OCI-LY1 (cell line): ENCODE data around the gene ZNG1B.
"Not testable (repeated sequence)": the region's sequence is repeated elsewhere in the genome, so short reads cannot be mapped to it uniquely, and the experiment has no call there.

Source experiments
- H2AFZ ChIP-seq: fragments of 200-600 bp; sonication (generic), shearing (Covaris generic); 2 replicates; pipeline ENCODE4 v1.6.0; 2014; ENCODE audit warnings: antibody characterized with exemption, mild to moderate bottlenecking, low read length
- H3F3A ChIP-seq: fragments of 200-600 bp; sonication (generic), shearing (Covaris generic); 2 replicates; pipeline ENCODE4 v1.6.0; 2014; ENCODE audit warnings: mild to moderate bottlenecking, antibody characterized with exemption, low read length, moderate library complexity; ENCODE audit not compliant: insufficient read depth
- H3K27ac ChIP-seq: fragments of 200-600 bp; sonication (generic); 2 replicates; pipeline ENCODE4 v1.5.1; 2014; ENCODE audit warnings: low read length, mixed run types, mild to moderate bottlenecking, low read depth; ENCODE audit not compliant: poor library complexity, severe bottlenecking
- H3K27me3 ChIP-seq: fragments of 200-600 bp; sonication (generic); 2 replicates; pipeline ENCODE4 v1.6.0; 2014; ENCODE audit warnings: antibody characterized with exemption, mild to moderate bottlenecking, low read length, moderate library complexity; ENCODE audit not compliant: insufficient read depth
- H3K36me3 ChIP-seq: fragments of 200-600 bp; sonication (generic); 2 replicates; pipeline ENCODE4 v1.6.1; 2014; ENCODE audit warnings: mild to moderate bottlenecking, antibody characterized with exemption, low read length, moderate library complexity, mixed read lengths; ENCODE audit not compliant: insufficient read depth
- H3K4me1 ChIP-seq: fragments of 200-600 bp; sonication (generic); 2 replicates; pipeline ENCODE4 v1.5.1; 2014; ENCODE audit warnings: mild to moderate bottlenecking, low read length, moderate library complexity; ENCODE audit not compliant: insufficient read depth, severe bottlenecking
- H3K4me2 ChIP-seq: fragments of 200-600 bp; sonication (generic), shearing (Covaris generic); 2 replicates; pipeline ENCODE4 v1.6.1; 2014; ENCODE audit warnings: low read length
- H3K4me3 ChIP-seq: fragments of 200-600 bp; sonication (generic); 2 replicates; pipeline ENCODE4 v1.5.1; 2014; ENCODE audit warnings: low read length, low read depth, mild to moderate bottlenecking, mixed read lengths; ENCODE audit not compliant: poor library complexity, severe bottlenecking
- H3K79me2 ChIP-seq: fragments of 200-600 bp; shearing (Covaris generic); 2 replicates; pipeline ENCODE4 v1.6.1; 2016; ENCODE audit warnings: mixed run types, low read length, mixed read lengths; ENCODE audit not compliant: insufficient read depth
- H3K9ac ChIP-seq: fragments of 200-600 bp; sonication (generic), shearing (Covaris generic); 2 replicates; pipeline ENCODE4 v1.6.1; 2014; ENCODE audit warnings: mild to moderate bottlenecking, low read length, mixed read lengths
- H3K9me2 ChIP-seq: fragments of 200-600 bp; sonication (generic), shearing (Covaris generic); 2 replicates; pipeline ENCODE4 v1.6.1; 2014; ENCODE audit warnings: low read depth, mild to moderate bottlenecking, low read length, mixed read lengths
- H3K9me3 ChIP-seq: fragments of 200-600 bp; shearing (Covaris generic); 2 replicates; pipeline ENCODE4 v1.6.1; 2014; ENCODE audit warnings: low read length, mixed read lengths
- H4K20me1 ChIP-seq: fragments of 200-600 bp; sonication (generic), shearing (Covaris generic); 2 replicates; pipeline ENCODE4 v1.6.0; 2016; ENCODE audit warnings: mild to moderate bottlenecking, low read length; ENCODE audit not compliant: insufficient read depth

The ZNG1B gene

GRCh38 chr2:113465770-113466169 lies 28.3 kb downstream of the ZNG1B start:
- not testable (repeated sequence) for H3F3A ChIP-seq, H3K36me3 ChIP-seq, H3K27ac ChIP-seq

GRCh38 chr2:113476688-113477368 lies 39.3 kb downstream of the ZNG1B start:
- H3K4me3 ChIP-seq, H3K79me2 ChIP-seq, H3K9me3 ChIP-seq, H3K27ac ChIP-seq, H3K4me1 ChIP-seq, H3K27me3 ChIP-seq, H2AFZ ChIP-seq, H3F3A ChIP-seq, H3K4me2 ChIP-seq, H4K20me1 ChIP-seq, H3K9me2 ChIP-seq, H3K36me3 ChIP-seq, H3K9ac ChIP-seq: not testable (repeated sequence)

More at GRCh38 chr2:113465770-113466169, 28.3 kb downstream of the ZNG1B start:
- not testable (repeated sequence) for H3K79me2 ChIP-seq, H3K9me3 ChIP-seq, H3K27me3 ChIP-seq, H3K4me3 ChIP-seq, H2AFZ ChIP-seq, H3K9ac ChIP-seq, H3K4me2 ChIP-seq, H3K9me2 ChIP-seq, H4K20me1 ChIP-seq, H3K4me1 ChIP-seq

DNA sequence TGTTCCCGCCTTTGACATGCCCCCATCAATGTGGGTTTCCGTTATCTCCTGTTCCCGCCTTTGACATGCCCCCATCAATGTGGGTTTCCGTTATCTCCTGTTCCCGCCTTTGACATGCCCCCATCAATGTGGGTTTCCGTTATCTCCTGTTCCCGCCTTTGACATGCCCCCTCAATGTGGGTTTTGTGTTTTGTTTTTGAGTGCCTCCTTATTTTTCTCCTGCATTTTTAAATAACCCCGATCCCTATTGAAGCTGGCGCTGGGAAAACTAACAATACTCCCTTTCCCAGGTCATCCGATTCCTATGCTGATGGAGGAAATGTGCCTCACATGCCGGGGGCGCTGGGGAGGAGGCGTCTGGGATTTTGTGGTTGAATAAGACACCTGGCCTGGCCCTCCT lies 59.0 kb downstream of the ZNG1B start:
- H3K36me3 ChIP-seq, H3F3A ChIP-seq, H3K9me3 ChIP-seq, H3K4me1 ChIP-seq, H4K20me1 ChIP-seq, H3K4me2 ChIP-seq, H3K79me2 ChIP-seq, H3K27me3 ChIP-seq, H3K9ac ChIP-seq, H3K27ac ChIP-seq, H3K4me3 ChIP-seq, H3K9me2 ChIP-seq, H2AFZ ChIP-seq: not testable (repeated sequence)

DNA sequence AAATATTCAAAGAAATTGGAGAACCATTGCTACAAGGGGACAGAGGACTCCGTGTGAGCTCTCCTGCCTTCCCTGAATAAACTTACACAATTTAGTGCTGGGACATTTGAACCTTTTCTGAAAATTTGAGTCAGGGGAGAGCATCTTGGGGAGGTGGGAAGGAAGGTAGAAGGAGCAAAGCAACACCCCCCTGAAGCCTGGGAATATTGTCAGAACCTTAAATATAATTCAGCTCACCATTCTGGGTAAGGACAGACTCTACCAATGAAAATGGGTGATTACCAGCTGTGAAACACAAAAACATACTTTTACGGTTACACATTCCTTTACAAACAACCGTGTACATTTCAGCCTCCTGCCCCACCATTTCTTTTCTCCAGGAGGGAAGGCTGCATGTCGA lies 60.9 kb downstream of the ZNG1B start, which contains the start of gene FOXD4L1:
TSS of gene FOXD4L1 (plus strand) at position 301 of the 400 bp plus-strand sequence. CDS start 592 bp downstream, outside the sequence.
- not testable (repeated sequence) for H3K4me1 ChIP-seq, H2AFZ ChIP-seq, H3K27ac ChIP-seq, H3F3A ChIP-seq, H3K9ac ChIP-seq, H3K79me2 ChIP-seq, H3K36me3 ChIP-seq, H3K27me3 ChIP-seq, H4K20me1 ChIP-seq, H3K4me3 ChIP-seq, H3K4me2 ChIP-seq, H3K9me3 ChIP-seq, H3K9me2 ChIP-seq

DNA sequence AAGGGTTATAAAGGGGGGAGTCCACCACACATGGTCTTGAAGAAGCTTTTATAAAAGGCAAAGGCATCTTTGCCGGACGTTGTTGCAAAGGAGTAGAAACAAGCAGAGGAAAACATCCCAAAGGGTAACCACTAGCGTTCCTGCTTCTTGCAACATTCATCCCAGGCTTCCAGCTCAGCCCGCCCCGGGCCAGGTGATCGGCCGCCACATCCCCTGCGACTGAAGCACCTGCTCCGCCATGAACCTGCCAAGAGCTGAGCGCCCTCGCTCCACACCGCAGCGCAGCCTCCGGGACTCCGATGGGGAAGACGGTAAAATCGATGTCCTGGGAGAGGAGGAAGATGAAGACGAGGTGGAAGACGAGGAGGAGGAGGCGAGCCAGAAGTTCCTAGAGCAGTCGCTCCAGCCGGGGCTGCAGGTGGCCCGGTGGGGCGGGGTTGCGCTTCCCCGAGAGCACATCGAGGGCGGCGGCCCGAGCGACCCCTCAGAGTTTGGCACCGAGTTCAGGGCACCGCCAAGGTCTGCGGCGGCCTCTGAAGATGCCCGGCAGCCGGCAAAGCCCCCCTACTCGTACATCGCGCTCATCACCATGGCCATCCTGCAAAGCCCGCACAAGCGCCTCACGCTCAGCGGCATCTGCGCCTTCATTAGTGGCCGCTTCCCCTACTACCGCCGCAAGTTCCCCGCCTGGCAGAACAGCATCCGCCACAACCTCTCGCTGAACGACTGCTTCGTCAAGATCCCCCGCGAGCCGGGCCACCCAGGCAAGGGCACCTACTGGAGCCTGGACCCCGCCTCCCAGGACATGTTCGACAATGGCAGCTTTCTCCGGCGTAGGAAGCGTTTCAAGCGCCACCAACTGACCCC lies 61.8 kb downstream of the ZNG1B start:
- H3K9me2 ChIP-seq, H3K9ac ChIP-seq, H3K36me3 ChIP-seq, H3F3A ChIP-seq, H3K27me3 ChIP-seq, H3K4me2 ChIP-seq, H3K4me3 ChIP-seq, H3K9me3 ChIP-seq, H3K27ac ChIP-seq, H3K79me2 ChIP-seq, H2AFZ ChIP-seq, H4K20me1 ChIP-seq, H3K4me1 ChIP-seq: not testable (repeated sequence)

DNA sequence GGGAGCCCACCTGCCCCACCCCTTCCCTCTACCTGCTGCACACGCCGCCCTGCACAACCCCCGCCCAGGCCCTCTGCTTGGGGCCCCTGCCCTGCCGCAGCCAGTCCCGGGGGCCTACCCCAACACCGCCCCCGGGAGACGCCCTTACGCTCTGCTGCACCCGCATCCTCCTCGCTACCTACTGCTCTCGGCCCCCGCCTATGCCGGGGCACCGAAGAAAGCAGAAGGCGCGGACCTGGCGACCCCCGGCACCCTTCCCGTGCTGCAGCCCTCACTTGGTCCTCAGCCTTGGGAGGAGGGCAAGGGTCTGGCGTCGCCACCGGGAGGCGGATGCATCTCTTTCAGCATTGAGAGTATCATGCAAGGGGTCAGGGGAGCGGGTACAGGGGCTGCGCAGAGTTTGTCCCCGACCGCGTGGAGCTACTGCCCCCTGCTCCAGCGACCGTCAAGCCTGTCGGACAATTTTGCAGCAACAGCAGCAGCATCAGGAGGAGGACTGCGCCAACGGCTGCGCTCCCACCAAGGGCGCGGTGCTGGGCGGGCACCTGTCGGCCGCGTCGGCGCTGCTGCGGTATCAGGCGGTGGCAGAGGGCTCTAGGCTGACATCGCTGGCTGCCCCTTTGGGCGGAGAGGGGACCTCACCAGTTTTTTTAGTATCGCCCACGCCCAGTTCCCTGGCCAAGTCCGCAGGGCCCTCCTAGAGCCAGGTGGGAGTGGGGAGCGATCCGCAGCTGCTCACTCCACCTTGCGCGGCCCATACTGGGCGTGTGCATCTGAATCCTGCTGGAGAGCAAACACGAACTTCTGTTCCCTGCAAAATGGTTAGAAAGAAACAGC lies 62.6 kb downstream of the ZNG1B start:
- H3K79me2 ChIP-seq, H3F3A ChIP-seq, H3K4me1 ChIP-seq, H3K36me3 ChIP-seq, H2AFZ ChIP-seq, H3K27ac ChIP-seq, H3K27me3 ChIP-seq, H3K4me3 ChIP-seq, H3K4me2 ChIP-seq, H3K9me2 ChIP-seq, H3K9ac ChIP-seq, H3K9me3 ChIP-seq, H4K20me1 ChIP-seq: not testable (repeated sequence)

DNA sequence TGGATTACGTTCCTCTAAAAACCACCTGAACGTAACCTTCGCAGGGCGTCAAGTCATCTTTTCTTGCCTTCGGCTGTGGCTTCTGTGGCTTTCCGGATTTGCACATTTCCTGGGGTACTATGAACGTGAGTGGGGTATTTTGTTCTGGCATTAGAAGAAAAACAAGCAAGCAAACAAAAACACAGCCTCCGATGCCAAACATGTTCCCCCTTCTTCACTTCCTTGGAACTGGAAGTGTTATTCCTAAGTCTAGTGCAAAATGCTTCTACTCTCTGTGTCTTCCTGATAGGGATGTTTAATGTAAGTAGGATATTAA lies 63.2 kb downstream of the ZNG1B start:
- not testable (repeated sequence) for H3K4me2 ChIP-seq, H3K4me1 ChIP-seq, H4K20me1 ChIP-seq, H3K9me2 ChIP-seq, H3K79me2 ChIP-seq, H3K9ac ChIP-seq, H3K9me3 ChIP-seq, H3F3A ChIP-seq, H3K4me3 ChIP-seq, H3K27ac ChIP-seq, H3K36me3 ChIP-seq, H2AFZ ChIP-seq, H3K27me3 ChIP-seq
